Neural cell (in vitro differentiated cells): ENCODE data around the gene SLC7A6.

ENCODE experiments used
- CTCF ChIP-seq: fragments of 450-650 bp; IDR thresholded peaks from 2 replicates; pipeline ENCODE4 v1.5.1; 2014; ENCODE audit warnings: antibody characterized with exemption, mild to moderate bottlenecking, moderate library complexity; ENCODE audit not compliant: poor library complexity, severe bottlenecking
- EZH2 ChIP-seq: fragments of 200-600, 300-800 bp; shearing (Covaris generic), sonication (generic); IDR thresholded peaks from 2 replicates; pipeline ENCODE4 v1.6.1; 2014; ENCODE audit warnings: antibody characterized with exemption, low read length, borderline replicate concordance, mild to moderate bottlenecking; ENCODE audit not compliant: insufficient read depth, poor library complexity, severe bottlenecking
- MXI1 ChIP-seq: fragments of 450-650 bp; conservative IDR thresholded peaks from 2 replicates; pipeline ENCODE4 v1.6.1; 2014; ENCODE audit warnings: antibody characterized with exemption, mild to moderate bottlenecking; ENCODE audit not compliant: poor library complexity, severe bottlenecking
- POLR2AphosphoS5 ChIP-seq: IDR thresholded peaks from 2 replicates; pipeline ENCODE4 v1.6.1; 2012
- RAD21 ChIP-seq: fragments of 450-650 bp; conservative IDR thresholded peaks from 2 replicates; pipeline ENCODE4 v1.6.1; 2014; ENCODE audit warnings: antibody characterized with exemption, mild to moderate bottlenecking, moderate library complexity
- SMC3 ChIP-seq: fragments of 450-650 bp; conservative IDR thresholded peaks from 2 replicates; pipeline ENCODE4 v1.6.1; 2014; ENCODE audit warnings: antibody characterized with exemption, mild to moderate bottlenecking, moderate library complexity; ENCODE audit not compliant: poor library complexity
- TAF1 ChIP-seq: IDR thresholded peaks from 2 replicates; pipeline ENCODE4 v1.6.1; 2012; ENCODE audit warnings: low read depth
- TF ChIP-seq, protein P1 (sequence below): IDR thresholded peaks from 2 replicates; pipeline ENCODE4 v1.6.1; 2012; ENCODE audit warnings: borderline replicate concordance

- no peak for TF ChIP-seq EZH2
- TF ChIP-seq, protein P1, sequence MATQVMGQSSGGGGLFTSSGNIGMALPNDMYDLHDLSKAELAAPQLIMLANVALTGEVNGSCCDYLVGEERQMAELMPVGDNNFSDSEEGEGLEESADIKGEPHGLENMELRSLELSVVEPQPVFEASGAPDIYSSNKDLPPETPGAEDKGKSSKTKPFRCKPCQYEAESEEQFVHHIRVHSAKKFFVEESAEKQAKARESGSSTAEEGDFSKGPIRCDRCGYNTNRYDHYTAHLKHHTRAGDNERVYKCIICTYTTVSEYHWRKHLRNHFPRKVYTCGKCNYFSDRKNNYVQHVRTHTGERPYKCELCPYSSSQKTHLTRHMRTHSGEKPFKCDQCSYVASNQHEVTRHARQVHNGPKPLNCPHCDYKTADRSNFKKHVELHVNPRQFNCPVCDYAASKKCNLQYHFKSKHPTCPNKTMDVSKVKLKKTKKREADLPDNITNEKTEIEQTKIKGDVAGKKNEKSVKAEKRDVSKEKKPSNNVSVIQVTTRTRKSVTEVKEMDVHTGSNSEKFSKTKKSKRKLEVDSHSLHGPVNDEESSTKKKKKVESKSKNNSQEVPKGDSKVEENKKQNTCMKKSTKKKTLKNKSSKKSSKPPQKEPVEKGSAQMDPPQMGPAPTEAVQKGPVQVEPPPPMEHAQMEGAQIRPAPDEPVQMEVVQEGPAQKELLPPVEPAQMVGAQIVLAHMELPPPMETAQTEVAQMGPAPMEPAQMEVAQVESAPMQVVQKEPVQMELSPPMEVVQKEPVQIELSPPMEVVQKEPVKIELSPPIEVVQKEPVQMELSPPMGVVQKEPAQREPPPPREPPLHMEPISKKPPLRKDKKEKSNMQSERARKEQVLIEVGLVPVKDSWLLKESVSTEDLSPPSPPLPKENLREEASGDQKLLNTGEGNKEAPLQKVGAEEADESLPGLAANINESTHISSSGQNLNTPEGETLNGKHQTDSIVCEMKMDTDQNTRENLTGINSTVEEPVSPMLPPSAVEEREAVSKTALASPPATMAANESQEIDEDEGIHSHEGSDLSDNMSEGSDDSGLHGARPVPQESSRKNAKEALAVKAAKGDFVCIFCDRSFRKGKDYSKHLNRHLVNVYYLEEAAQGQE, result no peak
- no peak for TF ChIP-seq CTCF
- TF ChIP-seq POLR2AphosphoS5, result no peak
- no peak for TF ChIP-seq MXI1
- no peak for TF ChIP-seq TAF1
- TF ChIP-seq SMC3, result no peak
- no peak for TF ChIP-seq RAD21
Measured at GRCh38 chr16:68298907-68299561, 34.7 kb downstream of the SLC7A6 start.
